Cardiac fibroblast (primary cell): ENCODE data around the gene CAMKK2.

ENCODE experiments used
- DNase-seq, 2 donors: peaks; one replicate each; pipeline versions ENCODE4 v3.0.0 to v3.0.0-alpha.2; 2010; ENCODE audit warnings: low read depth in 2 of 2
- H3K4me3 ChIP-seq, 2 donors: replicated peaks in 1 of 2; 1 replicate in 1 of 2; 2 replicates in 1 of 2; pipeline ENCODE4 v1.5.1; 2011; ENCODE audit warnings: low read depth in 2 of 2, low read length in 2 of 2, mild to moderate bottlenecking in 2 of 2, moderate library complexity in 1 of 2
- TF ChIP-seq, protein P1 (sequence below): IDR thresholded peaks from one replicate; pipeline ENCODE4 v1.5.1; 2011; ENCODE audit warnings: low read depth, mild to moderate bottlenecking, low read length, inconsistent platforms

The CAMKK2 gene

DNA sequence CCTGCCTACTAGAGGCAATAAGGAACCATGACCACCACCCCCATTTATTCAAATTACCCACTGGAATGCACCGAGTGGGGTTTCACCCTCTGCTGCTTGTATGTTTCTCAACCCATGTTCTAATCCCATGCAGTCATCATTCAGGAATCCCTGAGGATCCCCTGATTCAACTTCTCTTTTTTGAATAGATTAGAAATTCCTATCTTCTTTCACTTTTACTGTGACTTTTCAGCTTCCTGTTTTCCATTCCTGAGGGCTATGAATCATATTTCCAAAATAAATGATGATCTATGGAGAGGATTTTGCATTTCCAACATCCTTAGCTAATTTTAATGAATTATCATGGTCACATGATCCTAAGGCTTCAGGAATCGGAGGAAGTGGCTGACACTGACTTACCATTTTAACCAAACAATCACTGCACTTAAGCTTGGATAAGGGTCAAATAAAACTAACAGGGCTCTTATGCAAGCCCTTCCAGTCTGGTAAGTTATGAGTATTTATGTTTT, 105.9 kb downstream of the CAMKK2 start:
- H3K4me3 ChIP-seq: no peak overlapping the region
- TF ChIP-seq, protein P1, sequence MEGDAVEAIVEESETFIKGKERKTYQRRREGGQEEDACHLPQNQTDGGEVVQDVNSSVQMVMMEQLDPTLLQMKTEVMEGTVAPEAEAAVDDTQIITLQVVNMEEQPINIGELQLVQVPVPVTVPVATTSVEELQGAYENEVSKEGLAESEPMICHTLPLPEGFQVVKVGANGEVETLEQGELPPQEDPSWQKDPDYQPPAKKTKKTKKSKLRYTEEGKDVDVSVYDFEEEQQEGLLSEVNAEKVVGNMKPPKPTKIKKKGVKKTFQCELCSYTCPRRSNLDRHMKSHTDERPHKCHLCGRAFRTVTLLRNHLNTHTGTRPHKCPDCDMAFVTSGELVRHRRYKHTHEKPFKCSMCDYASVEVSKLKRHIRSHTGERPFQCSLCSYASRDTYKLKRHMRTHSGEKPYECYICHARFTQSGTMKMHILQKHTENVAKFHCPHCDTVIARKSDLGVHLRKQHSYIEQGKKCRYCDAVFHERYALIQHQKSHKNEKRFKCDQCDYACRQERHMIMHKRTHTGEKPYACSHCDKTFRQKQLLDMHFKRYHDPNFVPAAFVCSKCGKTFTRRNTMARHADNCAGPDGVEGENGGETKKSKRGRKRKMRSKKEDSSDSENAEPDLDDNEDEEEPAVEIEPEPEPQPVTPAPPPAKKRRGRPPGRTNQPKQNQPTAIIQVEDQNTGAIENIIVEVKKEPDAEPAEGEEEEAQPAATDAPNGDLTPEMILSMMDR: no peak
- peak; percentile 84 to 97 for DNase-seq

DNA sequence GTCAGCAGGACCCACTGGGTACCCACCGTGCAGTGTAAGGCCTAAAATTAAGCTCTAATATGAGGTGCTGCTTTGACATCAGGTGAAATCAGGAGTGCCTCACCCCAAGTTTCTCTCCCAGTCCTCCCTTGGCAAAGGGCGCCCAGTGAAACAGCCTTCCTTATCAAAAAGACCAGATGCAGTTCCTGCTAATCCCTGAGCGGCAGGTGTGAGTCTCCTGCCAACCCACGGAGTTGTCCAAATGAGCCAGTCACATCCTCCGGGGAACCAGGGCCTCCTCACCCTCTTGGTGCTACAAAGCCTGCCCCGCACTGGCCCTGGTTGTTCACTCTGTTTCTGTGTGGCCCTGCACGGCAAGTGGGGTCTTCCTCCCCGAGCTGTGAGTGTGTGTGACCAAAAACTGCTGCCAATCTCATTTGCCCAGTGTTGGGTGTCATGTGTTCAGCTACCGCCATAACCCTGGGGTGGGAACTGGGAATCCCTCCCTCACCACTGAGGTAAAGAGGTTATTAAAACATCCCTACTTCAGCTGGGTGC, 106.8 kb downstream of the CAMKK2 start:
- TF ChIP-seq, protein P1: no peak
- DNase-seq: no peak
- no peak overlapping the region for H3K4me3 ChIP-seq

GRCh38 chr12:121189131-121189530, 107.4 kb downstream of the CAMKK2 start:
- TF ChIP-seq, protein P1: no peak
- no peak for DNase-seq
- H3K4me3 ChIP-seq: no peak overlapping the region

- no peak overlapping the region for H3K4me3 ChIP-seq
- TF ChIP-seq, protein P1: no peak
- DNase-seq: no peak
These were observed 108.3 kb downstream of the CAMKK2 start for GRCh38 chr12:121188227-121188626.
